GM19397 (cell line): ENCODE measurements around the gene MAST4.

ENCODE experiments used
- ATAC-seq: cut with Tn5 transposase; IDR thresholded peaks from one replicate; pipeline ENCODE4 v1.9.1; 2021; ENCODE audit warnings: mild to moderate bottlenecking, moderate library complexity; ENCODE audit not compliant: unreplicated experiment

The MAST4 gene

DNA sequence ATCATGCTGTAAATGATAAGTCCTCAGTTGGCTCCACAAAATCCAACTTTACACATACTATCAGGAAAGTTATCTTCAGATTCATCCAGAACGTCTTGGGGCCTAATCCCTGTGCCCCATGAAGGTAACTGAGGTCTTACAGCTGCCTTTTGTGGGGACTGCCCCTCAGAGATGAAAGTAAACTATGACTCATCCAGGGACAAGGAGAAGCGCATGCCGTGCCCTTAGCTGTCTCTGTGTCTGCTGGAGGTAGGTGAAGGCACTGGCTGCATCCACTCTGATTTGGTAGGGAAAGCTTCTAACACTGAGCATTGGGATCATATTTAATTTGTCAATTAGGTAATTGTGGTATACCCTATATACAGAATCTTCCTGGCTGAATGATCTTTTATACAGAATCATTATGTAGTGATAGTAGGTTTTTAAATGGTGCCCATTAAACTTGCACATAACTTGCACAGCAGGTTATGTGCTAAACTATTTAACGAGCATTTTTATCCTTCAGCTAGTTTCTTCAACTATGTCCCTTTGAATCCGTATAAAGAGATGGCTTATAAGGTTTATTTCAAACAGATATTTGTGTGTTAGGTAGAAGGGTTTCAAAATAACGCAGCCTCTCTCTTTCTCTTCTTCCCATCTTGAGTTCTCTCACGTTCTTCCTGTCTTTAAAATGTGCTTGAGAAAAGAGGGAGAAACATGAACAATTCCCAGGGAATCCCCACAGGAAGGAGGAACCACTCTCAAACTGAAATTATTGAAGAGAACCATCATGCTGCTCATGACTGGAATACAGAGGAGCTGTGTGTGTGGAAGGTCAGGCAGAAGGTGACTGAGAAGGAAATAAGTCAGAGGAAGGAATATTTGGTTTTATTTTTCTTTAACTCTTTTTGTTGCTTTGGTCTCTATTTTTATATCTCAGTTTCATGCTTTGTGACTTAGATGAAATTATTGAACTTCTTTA is 349.5 kb downstream of the MAST4 start:
- ATAC-seq, result peak; percentile 89

- ATAC-seq, result no peak
These were observed 351.3 kb downstream of the MAST4 start for GRCh38 chr5:66947458-66947857.

DNA sequence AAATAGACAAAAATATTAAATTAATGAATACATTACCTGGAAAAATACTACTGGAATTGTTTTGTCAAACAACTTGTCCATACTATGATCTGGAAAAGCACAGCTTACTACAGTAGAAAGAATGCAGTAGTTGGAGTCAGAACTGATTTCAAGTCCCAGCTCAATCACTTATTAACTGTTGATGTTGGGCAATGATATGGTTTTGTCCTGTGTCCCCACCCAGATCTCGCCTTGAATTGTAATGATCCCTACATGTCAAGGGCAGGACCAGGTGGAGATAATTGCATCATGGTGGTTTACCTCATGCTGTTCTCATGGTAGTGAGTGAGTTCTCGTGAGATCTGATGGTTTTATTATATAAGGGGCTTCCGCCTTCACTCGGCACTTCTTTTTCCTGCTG is 352.9 kb downstream of the MAST4 start:
- no peak for ATAC-seq

- ATAC-seq, result no peak
These were observed 356.0 kb downstream of the MAST4 start for GRCh38 chr5:66952153-66952552.

GRCh38 chr5:66956439-66956838 is 360.2 kb downstream of the MAST4 start:
- no peak for ATAC-seq

DNA sequence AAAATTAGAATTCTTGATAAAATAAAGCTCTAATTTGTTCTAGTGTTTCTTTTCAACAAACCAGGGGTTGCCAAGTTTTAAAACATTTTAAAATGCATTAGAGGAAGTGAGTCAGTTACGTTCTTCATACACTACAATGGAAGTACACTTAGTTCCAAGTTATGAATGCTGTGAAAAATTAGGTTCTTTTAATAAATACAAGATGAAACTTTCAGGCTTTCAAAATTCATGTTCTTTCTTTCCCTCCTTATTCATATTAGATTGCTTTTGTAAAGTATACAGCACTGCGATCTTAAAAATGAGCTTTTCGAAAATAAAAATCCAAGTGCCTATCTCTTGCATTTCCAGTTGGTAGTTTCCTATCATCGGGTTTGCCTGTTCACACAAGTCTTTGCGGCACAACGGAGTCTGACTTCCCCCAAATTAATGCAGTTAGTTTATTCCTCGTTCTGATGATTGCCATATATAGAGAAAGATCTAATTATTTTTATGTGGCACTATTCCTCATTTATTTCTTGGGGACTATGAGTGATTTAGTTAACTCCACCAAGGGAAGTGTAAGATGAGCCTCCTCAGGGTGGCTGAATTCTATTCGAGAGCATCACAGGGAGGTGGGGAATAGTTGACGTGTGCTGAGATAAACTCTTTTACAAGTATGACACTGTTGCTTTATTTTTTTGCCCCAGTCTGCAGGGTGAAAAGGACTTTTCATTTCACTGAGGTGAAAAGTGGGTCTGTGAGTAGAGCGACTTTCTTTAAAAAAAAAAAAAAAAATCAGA is 362.2 kb downstream of the MAST4 start:
- ATAC-seq, result no peak

DNA sequence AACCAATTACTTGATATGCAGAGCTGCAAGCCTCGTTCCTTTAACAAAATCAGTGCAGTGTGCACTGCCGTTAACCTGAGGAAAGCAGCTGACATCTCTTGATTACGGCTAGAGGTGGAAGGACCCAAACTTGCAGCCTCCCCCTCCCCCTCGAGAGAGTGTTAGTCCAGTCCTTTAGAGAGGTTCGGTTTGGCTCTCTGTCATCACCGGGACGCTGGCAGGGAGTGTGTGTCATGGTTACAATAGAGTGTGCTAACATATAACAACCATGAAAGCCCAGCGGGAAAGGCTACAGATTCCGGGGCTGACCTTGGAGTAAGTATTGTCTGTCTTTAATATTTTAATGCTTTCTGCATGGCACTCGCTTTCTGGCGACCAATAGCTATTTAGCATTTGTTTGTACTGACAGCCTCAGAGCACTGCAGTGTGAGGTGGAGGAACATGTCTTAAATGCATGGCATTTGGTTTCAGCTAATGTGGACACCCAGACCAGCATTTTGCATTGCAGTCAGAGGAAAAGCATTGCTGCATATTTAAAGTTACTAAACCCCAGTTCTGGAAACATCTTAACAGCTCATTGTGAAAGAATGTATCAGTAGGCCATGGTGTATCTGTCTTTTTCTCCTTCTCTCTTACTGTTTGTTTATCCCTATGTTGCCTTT is 362.9 kb downstream of the MAST4 start:
- no peak for ATAC-seq

- ATAC-seq, result no peak
These were observed 363.5 kb downstream of the MAST4 start for GRCh38 chr5:66959653-66960052.

DNA sequence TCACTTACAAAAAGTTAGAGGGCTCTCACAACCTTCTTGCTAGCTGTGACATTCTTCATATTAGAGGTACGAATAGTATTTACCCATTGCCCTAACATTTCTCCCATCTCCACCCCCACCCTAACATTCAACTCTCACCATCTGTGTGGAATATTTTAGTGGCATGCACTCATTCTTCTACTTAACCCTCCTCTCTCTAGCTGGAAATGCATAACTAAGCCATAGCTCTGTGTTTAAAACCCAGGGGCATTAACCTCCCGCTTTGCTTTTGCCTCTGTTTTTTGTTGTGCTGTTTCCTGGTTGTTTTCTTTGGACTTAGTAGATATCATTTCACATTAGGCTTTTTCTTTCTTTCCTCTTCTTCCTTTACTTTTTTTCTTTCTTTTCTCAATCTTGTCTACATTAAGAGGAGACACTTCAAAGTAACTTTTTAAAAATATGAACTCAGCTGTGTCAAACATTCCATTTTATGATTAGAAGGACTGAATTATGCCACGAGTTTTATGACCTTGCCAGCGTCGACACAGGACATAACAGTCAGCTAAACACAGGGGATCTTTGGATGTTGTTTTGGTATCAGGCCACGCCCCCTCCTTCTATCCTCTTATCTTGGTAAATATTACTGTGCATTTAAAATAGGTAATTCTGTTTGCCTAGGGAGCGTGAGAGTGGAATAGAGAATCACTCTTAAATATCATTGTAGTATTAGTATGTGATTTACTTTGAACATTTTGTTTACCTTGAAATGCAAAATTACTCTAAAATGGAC is 364.4 kb downstream of the MAST4 start:
- ATAC-seq, result no peak

- no peak for ATAC-seq
These were observed 367.4 kb downstream of the MAST4 start for GRCh38 chr5:66963559-66963971.

DNA sequence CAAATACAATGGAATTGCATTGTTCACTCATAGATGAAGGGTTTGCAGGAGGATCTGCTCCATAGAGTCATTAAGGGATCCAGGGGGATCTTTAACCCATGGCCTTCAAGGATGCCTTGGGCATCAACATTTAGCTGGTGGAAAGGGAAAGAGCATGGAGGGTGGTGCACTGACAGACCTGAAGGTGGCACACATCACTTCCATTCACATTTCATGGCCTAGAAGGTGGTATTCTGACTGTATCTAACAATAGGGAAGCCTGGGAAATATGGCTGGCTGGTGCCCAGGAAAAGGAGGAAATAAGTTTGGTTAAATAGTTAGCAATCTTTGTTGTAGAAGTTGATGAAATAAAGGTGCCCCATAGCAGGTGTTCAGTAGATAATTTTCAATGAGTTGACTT is 370.2 kb downstream of the MAST4 start:
- ATAC-seq, result no peak

GRCh38 chr5:66967102-66967501 is 370.9 kb downstream of the MAST4 start:
- no peak for ATAC-seq

DNA sequence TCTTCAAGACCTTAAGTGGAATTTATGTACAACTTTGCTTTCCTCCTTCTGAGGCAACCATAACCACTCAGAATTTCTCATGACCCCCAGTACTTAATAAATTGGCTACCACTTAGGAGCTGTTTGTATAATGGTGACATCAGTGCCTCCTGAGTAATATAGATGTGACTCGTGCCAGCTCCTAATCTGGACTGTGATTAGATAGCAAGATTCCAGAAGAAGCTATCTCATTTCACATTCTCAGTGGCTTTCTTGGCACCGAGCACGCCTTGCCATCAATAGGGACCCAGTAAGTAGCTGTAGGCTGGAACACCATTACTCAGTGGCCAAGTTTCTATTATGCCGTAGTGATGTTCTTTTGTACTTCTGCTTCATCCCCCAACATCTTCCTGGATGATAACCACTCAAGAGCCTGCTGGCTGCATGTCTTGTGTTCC is 371.7 kb downstream of the MAST4 start:
- ATAC-seq, result no peak

DNA sequence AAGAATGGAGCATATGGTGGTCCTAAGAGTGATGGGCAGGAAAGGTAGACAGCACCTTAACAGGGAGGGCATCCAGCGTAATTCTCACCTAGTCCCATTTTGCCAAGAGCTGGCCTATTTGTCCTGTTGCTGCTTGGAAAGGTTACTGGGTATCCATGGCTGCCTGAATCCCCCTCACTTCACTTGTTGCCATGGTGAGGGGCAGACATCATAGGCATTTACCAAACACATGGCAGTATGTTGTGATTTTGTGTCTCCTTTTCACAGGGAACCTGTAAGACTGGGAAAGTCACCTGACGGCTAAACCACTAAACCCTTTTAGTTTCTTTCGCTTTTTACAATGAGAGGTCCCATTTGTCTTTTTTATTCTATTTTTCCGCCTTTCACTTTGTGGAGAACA is 373.3 kb downstream of the MAST4 start:
- no peak for ATAC-seq

GRCh38 chr5:66969963-66970362 is 373.8 kb downstream of the MAST4 start:
- ATAC-seq, result no peak

DNA sequence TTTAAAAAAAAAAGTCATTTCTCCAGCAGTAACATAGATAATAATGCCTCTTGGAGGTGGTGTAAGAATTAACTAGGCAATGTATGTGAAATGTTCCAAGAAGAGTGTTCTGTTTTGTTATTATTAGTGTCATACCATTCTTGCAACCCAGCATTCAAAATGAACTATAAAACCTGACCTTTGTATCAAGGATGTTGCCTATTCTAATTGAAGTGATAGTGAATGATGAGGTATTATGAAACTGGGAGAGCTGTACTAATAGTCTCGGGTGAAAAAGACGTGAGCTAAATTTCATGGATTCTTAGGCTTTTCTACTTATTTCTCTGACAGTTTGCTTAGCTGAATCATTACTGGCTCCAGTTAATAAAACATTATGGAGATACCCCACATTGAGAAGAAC is 375.8 kb downstream of the MAST4 start:
- no peak for ATAC-seq

- no peak for ATAC-seq
These were observed 378.1 kb downstream of the MAST4 start for GRCh38 chr5:66974256-66974655.

GRCh38 chr5:66976108-66976507 is 379.9 kb downstream of the MAST4 start:
- no peak for ATAC-seq

DNA sequence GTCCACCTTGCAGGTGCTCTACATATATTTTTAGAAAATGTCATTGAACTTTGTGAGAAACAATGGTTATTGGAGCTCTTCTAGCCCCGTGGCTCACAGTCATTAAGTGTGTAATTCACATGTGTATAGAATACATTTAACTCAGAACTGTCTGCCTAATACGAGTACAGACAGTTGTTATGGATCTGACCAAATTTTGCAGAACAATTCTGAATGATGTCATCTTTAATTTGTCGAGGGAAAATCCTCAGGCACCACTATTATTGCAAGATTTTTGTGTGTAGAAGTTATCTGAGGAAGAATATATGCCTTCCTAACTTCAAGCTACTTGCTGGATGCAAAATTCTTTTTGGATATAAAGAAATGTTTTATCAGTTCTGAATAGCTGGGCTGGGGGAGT is 383.5 kb downstream of the MAST4 start:
- ATAC-seq, result no peak

DNA sequence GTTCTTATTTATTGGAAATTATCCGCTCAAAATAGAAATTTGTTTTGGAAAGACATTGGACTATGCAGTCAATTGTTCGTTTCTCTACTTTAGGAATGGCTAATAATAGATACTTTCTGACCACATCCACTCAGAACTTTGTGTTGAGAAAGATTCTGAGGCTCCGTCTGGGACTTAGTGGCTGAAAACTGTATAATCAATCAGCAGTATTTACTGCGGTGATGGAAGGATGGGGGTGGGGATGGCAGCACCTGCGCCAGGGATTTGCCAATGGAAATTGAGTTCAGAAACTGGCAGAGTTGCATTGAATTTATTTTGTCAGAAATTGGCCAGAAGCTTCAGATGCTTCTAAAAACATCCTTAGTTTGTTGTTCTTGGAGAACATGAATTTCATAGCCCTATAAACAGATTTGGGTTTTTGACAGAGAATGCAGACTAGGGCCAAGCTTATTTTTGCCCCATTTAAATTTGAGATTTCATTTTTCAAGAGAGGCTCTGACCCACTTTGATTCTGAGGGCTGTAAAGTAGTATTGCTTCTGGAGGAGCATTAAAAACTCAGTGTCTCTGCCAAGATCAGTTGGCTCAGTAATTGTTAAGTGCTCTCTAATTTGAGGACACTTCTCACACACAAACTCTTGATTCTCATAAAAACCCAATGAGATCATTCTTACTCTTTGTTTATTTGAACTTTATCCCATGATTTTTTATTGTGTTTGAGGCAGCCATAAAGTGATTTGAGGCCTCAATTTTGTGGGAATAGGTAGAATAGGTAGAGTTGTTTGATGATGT is 385.3 kb downstream of the MAST4 start:
- ATAC-seq, result no peak
